ENCODE results near the gene ZBTB8OS. TPM values are rescaled to one million over a fixed set of nuclear protein-coding genes. Genes with fewer than 3 reads are reported as not detected.
"Not testable (repeated sequence)": the region's sequence is repeated elsewhere in the genome, so short reads cannot be mapped to it uniquely, and the experiment has no call there.

Gene ZBTB8OS
- total RNA-seq, 6 experiments from 2014 or later = 14.1 to 27.6 (median 19.6) TPM

- TF ChIP-seq CTCF (IDR thresholded peaks at IDR 0.05) (no peak), POLR2A (IDR thresholded peaks at IDR 0.05) (no peak)
- intact Hi-C loops (cut with DNase I) = no loop called here
Observed at GRCh38 chr1:32635508-32636277, 14.7 kb downstream of the ZBTB8OS start.

GRCh38 chr1:32632829-32633228 lies 17.5 kb downstream of the ZBTB8OS start:
- DNase-seq (no peak), ATAC-seq (no peak)
- Histone ChIP-seq H3K4me1 (no peaks in the 10 kb centered on the region), H3K9me3 (no peaks in the 10 kb centered on the region), H3K27me3 (no peaks in the 10 kb centered on the region), H3K27ac (no peak overlapping the region), H3K4me3 (no peak overlapping the region), H3K36me3 (peaks cover 0 to 25% (median 2%) of the 10 kb centered on the region in 4 donors)
- TF ChIP-seq CTCF (IDR thresholded peaks at IDR 0.05) = no peak
- TF ChIP-seq POLR2A (IDR thresholded peaks at IDR 0.05) = no peak
- intact Hi-C loops (cut with DNase I) = no loop called here
- WGBS (ENCODE audit: insufficient coverage, low coverage, low lambda C conversion rate, missing lambda C conversion rate) = 82% methylated on average over 2 of the region's 2 CpGs

More at GRCh38 chr1:32635508-32636277, 14.7 kb downstream of the ZBTB8OS start:
- no peak overlapping the region for H3K4me3 ChIP-seq
- no peaks in the 10 kb centered on the region for H3K4me1 ChIP-seq
- H3K27me3 ChIP-seq = no peaks in the 10 kb centered on the region
- H3K27ac ChIP-seq = no peak overlapping the region
- H3K36me3 ChIP-seq = peaks cover 0 to 18% (median 2%) of the 10 kb centered on the region in 4 donors
- ATAC-seq (no peak), DNase-seq (no peak)
- 98% methylated on average over 7 of the region's 8 CpGs for WGBS (ENCODE audit: insufficient coverage, low coverage, low lambda C conversion rate, missing lambda C conversion rate)
- no peaks in the 10 kb centered on the region for H3K9me3 ChIP-seq

GRCh38 chr1:32630173-32630572 lies 20.2 kb downstream of the ZBTB8OS start:
- peaks cover 0 to 41% (median 2%) of the 10 kb centered on the region in 4 donors for H3K36me3 ChIP-seq
- intact Hi-C loops (cut with DNase I); H3K9me3 ChIP-seq; H3K27ac ChIP-seq; ATAC-seq; H3K4me1 ChIP-seq; H3K27me3 ChIP-seq; DNase-seq; H3K4me3 ChIP-seq: not testable (repeated sequence)
- WGBS (ENCODE audit: insufficient coverage, low coverage, low lambda C conversion rate, missing lambda C conversion rate) = 100% methylated on average over 1 of the region's 4 CpGs

- DNase-seq (no peak), ATAC-seq (no peak)
- Histone ChIP-seq H3K9me3 (no peaks in the 10 kb centered on the region), H3K27ac (no peak overlapping the region), H3K27me3 (no peaks in the 10 kb centered on the region), H3K4me1 (no peaks in the 10 kb centered on the region), H3K36me3 (peaks cover 0 to 28% (median 1%) of the 10 kb centered on the region in 4 donors), H3K4me3 (no peak overlapping the region)
- WGBS (ENCODE audit: insufficient coverage, low coverage, low lambda C conversion rate, missing lambda C conversion rate) = 59% methylated on average over 5 of the region's 11 CpGs
- intact Hi-C loops (cut with DNase I) = no loop called here
- TF ChIP-seq CTCF (IDR thresholded peaks at IDR 0.05) (no peak), POLR2A (IDR thresholded peaks at IDR 0.05) (no peak)
Observed at GRCh38 chr1:32627596-32628162, 22.7 kb downstream of the ZBTB8OS start.

GRCh38 chr1:32626176-32626575 lies 24.2 kb downstream of the ZBTB8OS start:
- DNase-seq (no peak), ATAC-seq (no peak)
- 83% methylated on average over 1 of the region's 1 CpG for WGBS (ENCODE audit: insufficient coverage, low coverage, low lambda C conversion rate, missing lambda C conversion rate)
- H3K27me3 ChIP-seq = no peaks in the 10 kb centered on the region
- no peak for TF ChIP-seq POLR2A (IDR thresholded peaks at IDR 0.05)
- TF ChIP-seq CTCF (IDR thresholded peaks at IDR 0.05) = no peak
- no peak overlapping the region for H3K27ac ChIP-seq
- H3K36me3 ChIP-seq = peaks cover 0 to 23% (median 1%) of the 10 kb centered on the region in 4 donors
- H3K4me3 ChIP-seq = no peak overlapping the region
- no peaks in the 10 kb centered on the region for H3K4me1 ChIP-seq
- no peaks in the 10 kb centered on the region for H3K9me3 ChIP-seq
- intact Hi-C loops (cut with DNase I) = no loop called here

All from right lobe of liver (tissue), 6 donors.